ENCODE measurements around the gene OPCML. TPM values are rescaled to one million over a fixed set of nuclear protein-coding genes. Genes with fewer than 3 reads are reported as not detected.

Gene OPCML
- total RNA-seq, 2 experiments from 2014 or later: not detected

- Mint-ChIP-seq H3K9me3 (no peaks in the 10 kb centered on the region), H3K27ac (no peak overlapping the region), H3K36me3 (ENCODE audit: low read depth) (no peaks in the 10 kb centered on the region), H3K4me3 (no peak overlapping the region), H3K27me3 (peaks cover 27% of the 10 kb centered on the region), H3K4me1 (peaks cover 2% of the 10 kb centered on the region)
- POLR2A ChIA-PET: no interaction called here
- CTCF ChIA-PET: interaction anchor here (1.0 kb wide), 1 partner anchor 1196 kb away, joined by 3 read pairs; no protein-coding TSS in a partner anchor
- DNase-seq: no peak
Measured at GRCh38 chr11:132943706-132944568, 588.4 kb downstream of the OPCML start.

GRCh38 chr11:132943357-132943705 is 589.0 kb downstream of the OPCML start:
- no peak overlapping the region for H3K27ac Mint-ChIP-seq
- H3K4me3 Mint-ChIP-seq: no peak overlapping the region
- POLR2A ChIA-PET: no interaction called here
- H3K36me3 Mint-ChIP-seq (ENCODE audit: low read depth): no peaks in the 10 kb centered on the region
- no peak for DNase-seq
- CTCF ChIA-PET: no interaction called here
- peaks cover 27% of the 10 kb centered on the region for H3K27me3 Mint-ChIP-seq
- peaks cover 2% of the 10 kb centered on the region for H3K4me1 Mint-ChIP-seq
- H3K9me3 Mint-ChIP-seq: no peaks in the 10 kb centered on the region

- no peak for DNase-seq
- H3K4me1 Mint-ChIP-seq: peaks cover 2% of the 10 kb centered on the region
- ChIA-PET POLR2A (no interaction called here), CTCF (no interaction called here)
- no peaks in the 10 kb centered on the region for H3K9me3 Mint-ChIP-seq
- H3K4me3 Mint-ChIP-seq: no peak overlapping the region
- H3K27me3 Mint-ChIP-seq: peaks cover 27% of the 10 kb centered on the region
- no peaks in the 10 kb centered on the region for H3K36me3 Mint-ChIP-seq (ENCODE audit: low read depth)
- no peak overlapping the region for H3K27ac Mint-ChIP-seq
Measured at GRCh38 chr11:132942611-132943356, 589.5 kb downstream of the OPCML start.

GRCh38 chr11:132941761-132942160 is 590.5 kb downstream of the OPCML start:
- Mint-ChIP-seq H3K4me1 (peaks cover 2% of the 10 kb centered on the region), H3K36me3 (ENCODE audit: low read depth) (no peaks in the 10 kb centered on the region), H3K27ac (no peak overlapping the region), H3K27me3 (peaks cover 27% of the 10 kb centered on the region), H3K9me3 (no peaks in the 10 kb centered on the region), H3K4me3 (no peak overlapping the region)
- CTCF ChIA-PET: interaction anchor here (0.8 to 1.9 kb wide), 5 partner anchors 17 to 1194 kb away, joined by 3 to 15 read pairs (median 4); no protein-coding TSS in a partner anchor
- no peak for DNase-seq
- POLR2A ChIA-PET: no interaction called here

GRCh38 chr11:132941024-132941646 is 591.2 kb downstream of the OPCML start:
- POLR2A ChIA-PET: interaction anchor here (0.8 kb wide), 1 partner anchor 17 kb away, joined by 3 read pairs; no protein-coding TSS in a partner anchor
- Mint-ChIP-seq H3K4me3 (no peak overlapping the region), H3K36me3 (ENCODE audit: low read depth) (no peaks in the 10 kb centered on the region), H3K9me3 (no peaks in the 10 kb centered on the region), H3K27ac (no peak overlapping the region), H3K4me1 (peaks cover 2% of the 10 kb centered on the region), H3K27me3 (peaks cover 27% of the 10 kb centered on the region)
- CTCF ChIA-PET: interaction anchor here (0.6 to 1.9 kb wide), 16 partner anchors 8 to 1193 kb away, joined by 3 to 15 read pairs (median 3); no protein-coding TSS in a partner anchor
- DNase-seq: no peak

GRCh38 chr11:132937016-132937415 is 595.3 kb downstream of the OPCML start:
- H3K27me3 Mint-ChIP-seq: peaks cover 4% of the 10 kb centered on the region
- ChIA-PET POLR2A (no interaction called here), CTCF (no interaction called here)
- H3K4me1 Mint-ChIP-seq: no peaks in the 10 kb centered on the region
- H3K27ac Mint-ChIP-seq: no peak overlapping the region
- DNase-seq: no peak
- H3K9me3 Mint-ChIP-seq: no peaks in the 10 kb centered on the region
- no peaks in the 10 kb centered on the region for H3K36me3 Mint-ChIP-seq (ENCODE audit: low read depth)
- H3K4me3 Mint-ChIP-seq: no peak overlapping the region

- no peaks in the 10 kb centered on the region for H3K27me3 Mint-ChIP-seq
- no peaks in the 10 kb centered on the region for H3K9me3 Mint-ChIP-seq
- ChIA-PET POLR2A (no interaction called here), CTCF (no interaction called here)
- no peak overlapping the region for H3K4me3 Mint-ChIP-seq
- no peak overlapping the region for H3K27ac Mint-ChIP-seq
- H3K36me3 Mint-ChIP-seq (ENCODE audit: low read depth): no peaks in the 10 kb centered on the region
- no peaks in the 10 kb centered on the region for H3K4me1 Mint-ChIP-seq
- no peak for DNase-seq
Measured at GRCh38 chr11:132935383-132935782, 596.9 kb downstream of the OPCML start.

- no peak for DNase-seq
- ChIA-PET CTCF (no interaction called here), POLR2A (no interaction called here)
- no peak overlapping the region for H3K27ac Mint-ChIP-seq
- no peaks in the 10 kb centered on the region for H3K27me3 Mint-ChIP-seq
- H3K4me3 Mint-ChIP-seq: no peak overlapping the region
- H3K36me3 Mint-ChIP-seq (ENCODE audit: low read depth): no peaks in the 10 kb centered on the region
- no peaks in the 10 kb centered on the region for H3K9me3 Mint-ChIP-seq
- no peaks in the 10 kb centered on the region for H3K4me1 Mint-ChIP-seq
Measured at GRCh38 chr11:132933703-132934102, 598.6 kb downstream of the OPCML start.

- no peaks in the 10 kb centered on the region for H3K9me3 Mint-ChIP-seq
- no peaks in the 10 kb centered on the region for H3K4me1 Mint-ChIP-seq
- H3K27me3 Mint-ChIP-seq: no peaks in the 10 kb centered on the region
- H3K36me3 Mint-ChIP-seq (ENCODE audit: low read depth): no peaks in the 10 kb centered on the region
- H3K27ac Mint-ChIP-seq: no peak overlapping the region
- CTCF ChIA-PET: no interaction called here
- no peak for DNase-seq
- H3K4me3 Mint-ChIP-seq: no peak overlapping the region
- POLR2A ChIA-PET: no interaction called here
Measured at GRCh38 chr11:132925825-132926469, 606.4 kb downstream of the OPCML start.

- H3K36me3 Mint-ChIP-seq (ENCODE audit: low read depth): no peaks in the 10 kb centered on the region
Measured at GRCh38 chr11:132921597-132921996, 610.7 kb downstream of the OPCML start.

GRCh38 chr11:132920451-132921096 is 611.7 kb downstream of the OPCML start:
- DNase-seq: no peak
- H3K27me3 Mint-ChIP-seq: no peaks in the 10 kb centered on the region
- H3K4me3 Mint-ChIP-seq: no peak overlapping the region
- H3K4me1 Mint-ChIP-seq: no peaks in the 10 kb centered on the region
- no peaks in the 10 kb centered on the region for H3K9me3 Mint-ChIP-seq
- no peaks in the 10 kb centered on the region for H3K36me3 Mint-ChIP-seq (ENCODE audit: low read depth)
- ChIA-PET POLR2A (no interaction called here), CTCF (no interaction called here)
- H3K27ac Mint-ChIP-seq: no peak overlapping the region

More at GRCh38 chr11:132921597-132921996, 610.7 kb downstream of the OPCML start:
- H3K4me1 Mint-ChIP-seq: no peaks in the 10 kb centered on the region
- ChIA-PET CTCF (no interaction called here), POLR2A (no interaction called here)
- no peak overlapping the region for H3K27ac Mint-ChIP-seq
- no peaks in the 10 kb centered on the region for H3K27me3 Mint-ChIP-seq
- no peak overlapping the region for H3K4me3 Mint-ChIP-seq
- H3K9me3 Mint-ChIP-seq: no peaks in the 10 kb centered on the region
- no peak for DNase-seq

- H3K36me3 Mint-ChIP-seq (ENCODE audit: low read depth): no peaks in the 10 kb centered on the region
- DNase-seq: no peak
- H3K9me3 Mint-ChIP-seq: no peaks in the 10 kb centered on the region
- H3K4me1 Mint-ChIP-seq: no peaks in the 10 kb centered on the region
- POLR2A ChIA-PET: no interaction called here
- no peak overlapping the region for H3K27ac Mint-ChIP-seq
- no peaks in the 10 kb centered on the region for H3K27me3 Mint-ChIP-seq
- CTCF ChIA-PET: interaction anchor here (1.7 kb wide), 1 partner anchor 26 kb away, joined by 5 read pairs; no protein-coding TSS in a partner anchor
- H3K4me3 Mint-ChIP-seq: no peak overlapping the region
Measured at GRCh38 chr11:132914600-132914999, 617.7 kb downstream of the OPCML start.

Data from activated CD4-positive, alpha-beta memory T cell treated with anti-CD3 and anti-CD28 coated beads, Interleukin-2, amount 10 ng/mL, durations not matched to agents 7 days and 5 days (primary cell).